ENCODE measurements around the gene AMELX. TPM values are rescaled to one million over a fixed set of nuclear protein-coding genes. Genes with fewer than 3 reads are reported as not detected.

AMELX gene
- not detected in 5 replicates for total RNA-seq (2022; extraction: Qiagen RNA extraction)

DNA sequence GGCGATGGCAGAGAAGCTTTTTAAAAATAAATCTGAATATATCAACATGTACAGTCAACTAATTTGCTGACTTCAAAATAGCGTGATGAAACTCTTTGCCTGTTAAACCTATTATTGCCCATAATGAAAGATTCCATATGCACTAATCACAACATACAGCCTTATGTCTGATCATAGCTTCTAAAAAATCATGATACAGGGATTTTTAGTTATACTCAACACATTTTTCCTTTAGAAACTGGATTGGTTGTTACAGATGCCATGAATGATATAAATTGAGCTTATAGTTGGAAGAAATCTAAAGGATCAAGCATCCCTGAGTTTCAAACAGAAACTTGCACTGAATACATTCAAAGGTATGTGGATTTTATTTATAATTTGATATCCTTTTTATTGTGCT is at the start of gene AMELX:
Gene AMELX, plus strand, starts transcription at position 301 of the 400 bp plus-strand sequence. CDS start 1,376 bp downstream, outside the sequence.

Other genes starting within 250 kb of the AMELX start
- 52.9 to 58.4 TPM (median 56.7 TPM) in 5 replicates for gene HCCS, start 182.1 kb upstream of the AMELX start, total RNA-seq (2022; extraction: Qiagen RNA extraction)